HEK293T (cell line): Measurements from ENCODE around the gene BSG.

Experiments
- ARNT ChIP-seq: fragments of 450-650 bp; IDR thresholded peaks from 2 replicates; pipeline ENCODE4 v1.6.1; 2017; ENCODE audit warnings: mild to moderate bottlenecking
- FOXA1 ChIP-seq: fragments of 450-650 bp; IDR thresholded peaks from 2 replicates; pipeline ENCODE4 v1.6.1; 2016; ENCODE audit warnings: mild to moderate bottlenecking
- HDGF ChIP-seq: fragments of 450-650 bp; IDR thresholded peaks from 2 replicates; pipeline ENCODE4 v1.6.1; 2017; ENCODE audit warnings: antibody characterized with exemption, borderline replicate concordance
- NFRKB ChIP-seq: fragments of 450-650 bp; IDR thresholded peaks from 2 replicates; pipeline ENCODE4 v1.6.1; 2016; ENCODE audit warnings: mild to moderate bottlenecking, moderate library complexity
- SP1 ChIP-seq: fragments of 450-650 bp; IDR thresholded peaks from 2 replicates; pipeline ENCODE4 v1.6.1; 2017

DNA sequence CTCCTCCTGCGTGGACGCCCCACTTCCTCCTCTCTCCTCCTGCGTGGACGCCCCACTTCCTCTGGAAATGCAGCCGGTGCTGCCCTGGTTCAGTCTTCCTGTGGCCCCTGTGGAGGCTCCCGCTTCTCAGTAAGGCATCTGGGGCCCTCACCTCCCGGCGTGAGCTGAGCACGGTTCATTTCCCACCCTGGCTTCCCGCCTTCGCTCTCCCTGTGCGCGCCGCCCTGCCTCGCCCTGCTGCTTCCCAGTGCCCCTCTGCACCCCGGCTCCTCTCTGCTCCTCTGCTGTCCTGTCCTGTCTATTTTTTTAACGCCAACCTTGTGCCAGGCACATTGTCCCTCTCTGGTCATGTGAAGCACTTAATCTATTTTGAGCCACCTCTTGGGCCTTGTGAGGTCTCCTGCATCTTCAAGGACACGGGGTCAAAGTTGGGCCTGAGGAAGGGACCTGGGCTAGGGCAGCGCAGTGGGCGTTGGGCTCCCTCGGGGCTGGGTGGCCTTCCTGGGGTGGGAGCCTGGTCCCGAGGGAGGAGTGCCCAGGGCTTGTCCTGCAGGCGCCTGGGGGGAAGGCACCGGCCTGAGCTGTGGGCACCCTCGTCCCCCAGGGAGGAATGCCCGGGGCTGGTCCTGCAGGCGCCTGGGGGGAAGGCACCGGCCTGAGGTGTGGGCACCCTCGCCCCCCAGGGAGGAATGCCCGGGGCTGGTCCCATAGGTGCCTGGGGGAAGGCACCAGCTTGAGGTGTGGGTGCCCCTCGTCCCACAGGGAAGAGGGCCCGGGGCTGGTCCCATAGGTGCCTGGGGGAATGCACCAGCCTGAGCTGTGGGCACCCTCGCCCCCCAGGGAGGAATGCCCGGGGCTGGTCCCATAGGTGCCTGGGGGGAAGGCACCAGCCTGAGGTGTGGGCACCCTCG, 30.2 kb downstream of the BSG start:
- TF ChIP-seq FOXA1 (no peak), HDGF (no peak), SP1 (no peak), ARNT (no peak), NFRKB (no peak)
